ENCODE data around the gene TAL2.

Gene TAL2

GRCh38 chr9:105662184-105663104 is at the start of gene TAL2:
Gene TAL2, plus strand, starts transcription at chr9:105662457. Its CDS starts 40 bp downstream, at chr9:105662497.
- no peak for DNase-seq (ENCODE audit: low spot score)

DNA sequence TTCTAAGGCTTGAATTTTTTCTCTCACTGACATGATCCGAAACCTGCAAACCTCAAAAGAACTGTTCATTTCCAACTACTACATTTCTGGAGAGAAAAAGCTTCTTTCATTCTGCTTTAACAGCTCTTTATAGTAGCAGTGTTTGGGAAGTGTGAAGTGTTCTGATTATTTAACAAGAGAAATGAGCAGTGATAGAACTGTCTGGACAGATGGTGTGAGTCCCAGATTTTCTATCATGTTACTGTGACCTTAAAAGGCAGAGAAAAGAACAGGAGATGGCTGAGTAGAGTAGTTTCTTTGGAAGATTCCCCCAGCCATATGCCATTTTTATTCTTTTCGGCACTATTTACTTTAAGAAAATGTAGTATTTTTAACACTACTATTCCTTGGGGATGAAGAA is 41.3 kb upstream of the TAL2 start:
- no peak for DNase-seq (ENCODE audit: low spot score)

DNA sequence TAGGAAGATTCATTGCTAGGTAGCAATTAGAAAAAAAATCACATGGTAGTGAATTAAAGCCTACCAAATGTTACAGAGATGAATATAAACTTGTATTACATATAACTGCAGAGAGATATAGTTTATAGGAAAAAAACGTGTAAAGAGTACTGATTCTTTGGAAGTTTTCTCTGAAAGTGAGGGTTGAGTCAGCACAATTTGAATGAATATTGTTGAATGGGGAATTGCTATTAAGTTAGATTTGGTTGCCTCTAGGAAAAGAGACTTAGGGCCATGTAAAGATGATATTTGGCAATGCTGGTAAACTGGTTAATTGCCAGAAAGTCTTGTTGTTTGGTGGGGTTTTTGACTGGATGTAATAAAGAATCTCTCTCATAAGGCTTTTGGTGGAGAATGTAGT is 37.2 kb upstream of the TAL2 start:
- DNase-seq (ENCODE audit: low spot score): no peak

DNA sequence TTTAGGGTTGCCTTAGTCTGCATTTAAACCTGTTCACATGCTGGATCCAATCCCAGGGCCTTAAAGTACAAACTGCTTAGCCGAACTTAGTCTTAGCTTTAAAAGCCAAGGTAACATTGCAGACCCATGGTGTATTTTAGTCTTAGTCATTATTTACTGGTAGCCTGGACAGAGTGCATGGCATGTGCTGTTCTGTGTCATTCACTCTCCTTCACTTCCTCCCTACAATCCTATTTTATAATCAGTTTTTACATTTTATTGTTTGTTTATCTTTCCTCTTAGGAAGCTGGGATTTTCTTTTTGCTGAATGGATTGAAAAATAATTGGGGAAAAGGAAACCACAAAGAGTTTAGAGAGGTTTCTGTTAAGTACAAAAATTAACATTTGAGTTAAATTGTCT is 29.4 kb upstream of the TAL2 start:
- DNase-seq (ENCODE audit: low spot score): no peak

GRCh38 chr9:105633411-105633810 is 28.8 kb upstream of the TAL2 start:
- DNase-seq (ENCODE audit: low spot score): no peak

DNA sequence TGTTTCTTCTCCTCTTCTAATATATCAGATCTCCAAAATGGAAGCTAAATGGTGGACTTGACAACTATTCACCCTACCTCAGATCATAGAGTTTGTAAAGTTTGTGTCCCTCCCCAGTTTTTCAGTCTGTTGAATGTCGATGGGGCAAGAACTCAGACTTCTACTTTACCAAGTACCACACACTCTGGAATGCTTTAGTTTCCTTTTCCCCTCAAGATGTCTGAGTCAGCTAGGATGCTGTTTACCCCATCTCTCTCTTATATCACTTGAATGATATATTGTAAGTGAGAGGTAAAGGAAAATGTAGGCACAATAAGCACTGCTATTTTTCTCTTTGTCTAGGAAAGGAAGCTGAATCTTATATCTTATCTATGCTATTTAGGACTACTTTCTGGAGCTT is 25.9 kb upstream of the TAL2 start:
- no peak for DNase-seq (ENCODE audit: low spot score)

DNA sequence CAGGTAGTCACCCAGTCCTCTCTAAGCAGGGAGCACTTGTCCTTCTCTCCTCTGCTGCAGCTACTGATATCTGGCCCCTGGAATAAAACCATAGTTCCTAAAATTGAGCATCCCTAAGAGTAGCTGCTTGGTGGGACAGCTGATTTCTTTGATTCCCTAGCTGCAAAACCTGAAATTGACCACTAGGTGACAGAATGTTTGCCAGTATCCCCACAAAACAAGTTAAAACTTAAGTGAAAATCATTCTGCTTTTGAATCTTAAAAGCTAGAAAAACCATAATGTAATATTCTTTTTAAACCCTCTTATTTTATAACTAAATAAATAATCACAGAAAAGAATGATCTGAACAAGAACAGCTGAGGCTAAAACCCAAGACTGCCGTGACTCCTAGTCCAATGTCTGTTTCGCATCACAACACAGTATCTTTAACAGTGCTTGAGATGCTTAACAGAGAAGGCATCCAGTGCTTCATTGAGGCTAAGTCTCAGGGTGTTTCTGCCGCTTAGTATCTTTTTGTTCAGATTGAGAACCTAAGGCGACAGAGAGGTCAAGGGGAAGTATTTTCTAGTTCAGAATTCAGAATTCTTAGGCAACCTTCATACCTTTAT is 24.4 kb upstream of the TAL2 start:
- no peak for DNase-seq (ENCODE audit: low spot score)

- DNase-seq (ENCODE audit: low spot score): no peak
These were observed 22.3 kb upstream of the TAL2 start for GRCh38 chr9:105639936-105640335.

DNA sequence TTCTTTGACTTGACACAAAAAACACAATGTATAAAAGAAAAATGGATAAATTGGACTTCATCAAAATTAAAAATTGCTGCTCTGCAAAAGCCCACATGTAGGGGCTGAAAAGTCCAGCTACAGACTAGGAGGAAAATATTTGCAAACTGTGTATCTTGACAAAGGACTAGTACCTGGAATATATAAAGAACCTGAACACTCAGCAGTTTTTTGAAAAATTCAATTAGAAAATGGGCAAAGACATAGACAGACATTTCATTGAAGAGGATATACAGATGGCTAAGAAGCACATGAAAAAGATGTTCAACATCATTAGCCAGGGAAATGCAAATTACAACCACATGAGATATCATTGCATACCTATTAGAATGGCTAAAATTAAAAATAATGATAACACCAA is 18.5 kb upstream of the TAL2 start:
- DNase-seq (ENCODE audit: low spot score): no peak

GRCh38 chr9:105646879-105647594 is 15.2 kb upstream of the TAL2 start:
- no peak for DNase-seq (ENCODE audit: low spot score)

GRCh38 chr9:105647595-105648349 is 14.5 kb upstream of the TAL2 start:
- no peak for DNase-seq (ENCODE audit: low spot score)

- DNase-seq (ENCODE audit: low spot score): no peak
These were observed 10.5 kb upstream of the TAL2 start for GRCh38 chr9:105651806-105652205.

- no peak for DNase-seq (ENCODE audit: low spot score)
These were observed 5.9 kb upstream of the TAL2 start for GRCh38 chr9:105656131-105656921.

- DNase-seq (ENCODE audit: low spot score): no peak
These were observed 3.9 kb upstream of the TAL2 start for GRCh38 chr9:105658351-105658750.

DNA sequence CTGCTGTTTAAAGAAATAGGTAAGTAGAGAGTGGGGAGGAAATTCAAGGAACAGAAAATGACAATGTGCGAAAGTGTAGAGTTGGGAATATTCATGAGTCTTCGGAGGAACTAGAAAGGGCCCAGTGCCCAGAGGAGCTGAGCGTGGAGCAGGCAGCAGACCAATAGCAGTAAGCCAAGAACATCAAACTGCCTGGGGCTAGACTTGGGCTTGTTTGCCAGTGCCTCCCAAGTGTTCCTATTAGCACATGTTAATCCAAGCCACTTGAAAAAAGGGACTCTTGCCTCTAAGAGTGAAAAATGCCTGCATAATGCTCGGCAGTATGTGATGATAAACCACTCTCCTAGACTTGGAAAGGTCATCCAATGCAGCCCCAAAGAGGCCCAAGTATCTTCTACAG is 1.2 kb upstream of the TAL2 start:
- DNase-seq (ENCODE audit: low spot score): no peak

DNA sequence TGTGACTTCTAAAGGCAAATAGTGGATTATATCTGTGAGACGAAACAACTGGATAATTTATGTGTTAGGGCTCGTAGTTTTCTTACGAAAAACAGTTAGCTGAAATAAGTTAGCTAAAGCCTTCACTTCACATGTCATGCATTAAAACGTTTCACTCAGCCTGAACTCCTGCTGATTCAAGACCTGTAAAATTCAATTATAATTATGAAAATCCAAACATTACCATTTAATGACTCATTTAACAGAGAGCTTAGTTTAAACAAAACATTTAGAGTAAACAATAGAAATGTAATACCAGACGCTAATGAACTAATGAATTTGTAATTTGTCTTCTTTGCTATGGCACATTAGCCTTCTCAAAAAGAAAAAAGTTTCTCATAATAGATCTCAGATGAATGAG is 1.7 kb downstream of the TAL2 start:
- no peak for DNase-seq (ENCODE audit: low spot score)

DNA sequence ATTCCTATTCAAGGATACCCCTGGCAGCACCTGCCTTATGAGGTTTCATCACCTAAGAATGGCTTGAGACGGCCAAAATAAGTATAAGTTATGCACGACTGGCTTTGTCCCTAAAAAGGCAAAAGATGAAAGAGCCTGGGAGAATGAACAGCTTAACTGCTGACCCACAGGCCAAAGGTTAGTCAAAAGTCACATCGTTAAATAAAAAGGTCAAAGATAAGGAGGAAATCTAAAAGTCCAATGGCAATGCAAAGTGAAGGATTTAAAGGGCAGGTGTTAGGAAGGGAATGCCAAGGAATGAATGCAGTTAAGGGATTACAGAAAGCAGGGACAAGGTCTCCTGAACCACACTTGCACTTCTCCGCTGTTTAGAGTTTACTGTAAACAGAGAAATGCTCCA is 5.6 kb downstream of the TAL2 start:
- no peak for DNase-seq (ENCODE audit: low spot score)

GRCh38 chr9:105670315-105670714 is 8.1 kb downstream of the TAL2 start:
- no peak for DNase-seq (ENCODE audit: low spot score)

DNA sequence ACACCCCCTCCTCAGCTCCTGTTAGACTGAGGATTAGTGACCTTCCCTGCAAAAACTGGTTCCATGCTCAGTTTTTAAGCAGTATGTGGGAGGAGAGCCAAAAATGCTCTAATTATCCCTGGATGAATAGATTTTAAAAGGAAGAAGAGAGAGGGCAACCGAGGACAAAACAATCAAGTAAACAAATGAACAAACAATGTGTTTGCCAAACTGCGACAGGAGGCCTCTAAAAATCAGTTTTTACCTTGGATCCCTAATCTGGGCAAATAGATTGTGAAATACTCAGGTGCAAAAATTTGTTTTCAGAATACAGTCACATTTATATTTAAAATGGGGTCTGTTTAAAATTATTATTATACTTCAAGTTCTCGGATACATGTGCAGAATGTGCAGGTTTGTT is 8.5 kb downstream of the TAL2 start:
- DNase-seq (ENCODE audit: low spot score): no peak

DNA sequence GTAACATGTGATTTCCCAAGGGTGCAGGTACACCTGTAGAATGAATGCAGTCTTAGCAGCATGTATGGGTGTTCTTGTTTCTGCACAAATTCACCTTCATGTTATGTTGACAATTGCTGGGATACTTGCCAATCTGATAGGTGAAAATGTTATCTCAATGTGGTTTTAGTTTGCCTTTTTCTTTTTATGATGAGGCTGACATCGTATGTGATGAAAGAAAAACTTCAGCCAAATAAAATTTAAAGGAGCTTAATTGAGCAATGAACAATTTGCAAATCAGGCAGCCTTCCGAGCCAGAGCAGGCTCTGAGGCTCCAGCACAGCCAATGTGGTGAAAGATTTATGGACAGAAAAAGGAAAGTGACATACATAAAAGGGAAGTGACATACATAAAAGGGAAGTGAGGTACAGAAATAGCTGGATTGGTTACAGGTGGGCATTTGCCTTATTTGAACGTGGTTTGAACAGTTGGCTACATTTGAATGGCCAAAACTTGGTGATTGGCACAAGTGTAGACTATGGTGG is 10.5 kb downstream of the TAL2 start:
- DNase-seq (ENCODE audit: low spot score): no peak

- DNase-seq (ENCODE audit: low spot score): no peak
These were observed 11.7 kb downstream of the TAL2 start for GRCh38 chr9:105673850-105674387.

All from COLO829 (cell line).